ENCODE measurements around the gene RABL6.

Gene RABL6

DNA sequence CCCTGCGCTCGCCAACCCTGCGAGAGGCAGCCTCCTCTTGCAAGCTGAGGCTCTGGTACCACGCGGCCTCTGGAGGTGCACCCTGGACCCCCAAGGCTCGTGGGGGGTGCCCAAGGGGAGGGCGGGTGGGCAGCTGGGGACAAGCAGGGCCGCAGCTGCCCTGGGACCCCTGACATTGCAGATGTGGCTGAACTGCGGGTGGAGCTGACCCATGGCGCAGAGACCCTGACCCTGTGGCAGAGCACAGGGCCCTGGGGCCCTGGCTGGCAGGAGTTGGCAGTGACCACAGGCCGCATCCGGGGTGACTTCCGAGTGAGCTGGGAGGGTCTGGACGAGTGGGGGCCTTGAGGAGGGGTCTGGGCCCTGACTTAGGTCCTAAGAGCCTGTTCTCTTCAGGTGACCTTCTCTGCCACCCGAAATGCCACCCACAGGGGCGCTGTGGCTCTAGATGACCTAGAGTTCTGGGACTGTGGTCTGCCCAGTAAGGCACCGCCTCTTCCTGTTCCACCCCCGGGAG lies 45.9 kb downstream of the RABL6 start:
- peak; percentile 43 for TF ChIP-seq CTCF (IDR thresholded peaks at IDR 0.05; ENCODE audit: insufficient read depth, low read depth, low read length, missing control alignments)
- H3K4me3 ChIP-seq (ENCODE audit: low read depth, low read length) = no peak overlapping the region
- peak; percentile 66 for DNase-seq (ENCODE audit: low read depth)

GRCh38 chr9:136854113-136854841 lies 46.5 kb downstream of the RABL6 start:
- H3K4me3 ChIP-seq (ENCODE audit: low read depth, low read length) = no peak overlapping the region
- no peak for TF ChIP-seq CTCF (IDR thresholded peaks at IDR 0.05; ENCODE audit: insufficient read depth, low read depth, low read length, missing control alignments)
- DNase-seq (ENCODE audit: low read depth) = no peak

- H3K4me3 ChIP-seq (ENCODE audit: low read depth, low read length) = no peak overlapping the region
- no peak for DNase-seq (ENCODE audit: low read depth)
- TF ChIP-seq CTCF (IDR thresholded peaks at IDR 0.05; ENCODE audit: insufficient read depth, low read depth, low read length, missing control alignments) = no peak
Measured at GRCh38 chr9:136854842-136855460, 47.2 kb downstream of the RABL6 start.

DNA sequence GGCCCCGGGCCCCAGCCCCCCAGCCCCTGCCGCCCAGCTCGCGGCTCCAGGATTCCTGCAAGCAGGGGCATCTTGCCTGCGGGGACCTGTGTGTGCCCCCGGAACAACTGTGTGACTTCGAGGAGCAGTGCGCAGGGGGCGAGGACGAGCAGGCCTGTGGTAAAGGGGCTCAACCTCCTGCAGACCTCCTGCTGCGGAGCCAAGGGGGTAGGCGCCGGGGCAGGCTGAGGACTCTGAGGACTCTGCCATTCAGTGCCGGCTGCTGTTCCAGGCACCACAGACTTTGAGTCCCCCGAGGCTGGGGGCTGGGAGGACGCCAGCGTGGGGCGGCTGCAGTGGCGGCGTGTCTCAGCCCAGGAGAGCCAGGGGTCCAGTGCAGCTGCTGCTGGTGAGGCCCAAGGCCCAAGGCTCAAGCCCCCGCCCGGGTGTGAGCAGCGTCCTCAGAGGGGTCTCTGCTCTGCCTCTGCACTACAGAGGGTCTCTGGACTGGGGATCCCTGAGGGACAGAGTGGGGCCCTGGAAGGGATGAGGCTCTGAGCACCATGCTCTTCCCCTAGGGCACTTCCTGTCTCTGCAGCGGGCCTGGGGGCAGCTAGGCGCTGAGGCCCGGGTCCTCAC lies 47.8 kb downstream of the RABL6 start:
- TF ChIP-seq CTCF (IDR thresholded peaks at IDR 0.05; ENCODE audit: insufficient read depth, low read depth, low read length, missing control alignments) = no peak
- no peak overlapping the region for H3K4me3 ChIP-seq (ENCODE audit: low read depth, low read length)
- no peak for DNase-seq (ENCODE audit: low read depth)

DNA sequence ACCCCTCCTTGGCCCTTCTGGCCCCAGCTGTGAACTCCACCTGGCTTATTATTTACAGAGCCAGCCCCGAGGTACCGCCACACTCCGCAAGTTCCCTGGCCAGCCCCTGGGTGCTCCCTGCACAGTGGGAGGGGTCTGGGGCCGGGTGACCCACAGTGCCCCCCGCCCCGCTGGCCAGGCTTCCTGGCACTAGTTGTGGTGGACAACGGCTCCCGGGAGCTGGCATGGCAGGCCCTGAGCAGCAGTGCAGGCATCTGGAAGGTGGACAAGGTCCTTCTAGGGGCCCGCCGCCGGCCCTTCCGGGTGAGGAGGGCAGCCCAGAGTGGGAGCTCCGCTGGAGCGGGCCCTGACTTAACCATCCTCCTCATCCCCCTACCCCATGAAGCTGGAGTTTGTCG lies 48.3 kb downstream of the RABL6 start:
- no peak for TF ChIP-seq CTCF (IDR thresholded peaks at IDR 0.05; ENCODE audit: insufficient read depth, low read depth, low read length, missing control alignments)
- no peak for DNase-seq (ENCODE audit: low read depth)
- H3K4me3 ChIP-seq (ENCODE audit: low read depth, low read length) = no peak overlapping the region

GRCh38 chr9:136856541-136857141 lies 48.9 kb downstream of the RABL6 start:
- DNase-seq (ENCODE audit: low read depth) = no peak
- no peak for TF ChIP-seq CTCF (IDR thresholded peaks at IDR 0.05; ENCODE audit: insufficient read depth, low read depth, low read length, missing control alignments)
- H3K4me3 ChIP-seq (ENCODE audit: low read depth, low read length) = no peak overlapping the region
